ENCODE measurements around the gene KIF11. TPM values are rescaled to one million over a fixed set of nuclear protein-coding genes. Genes with fewer than 3 reads are reported as not detected.

Gene KIF11
- total RNA-seq, 2 experiments from 2014 or later, result 56.3 to 57.3 TPM

GRCh38 chr10:92697663-92698511, 105.0 kb downstream of the KIF11 start:
- Mint-ChIP-seq H3K36me3 (no peaks in the 10 kb centered on the region), H3K4me1 (ENCODE audit: low read depth) (peaks cover 19% of the 10 kb centered on the region), H3K4me3 (no peak overlapping the region), H3K27ac (no peak overlapping the region), H3K27me3 (peaks cover 72% of the 10 kb centered on the region), H3K9me3 (no peaks in the 10 kb centered on the region)
- ChIA-PET POLR2A (interaction anchor here (0.7 kb wide), 1 partner anchor 10 kb away, joined by 3 read pairs; no protein-coding TSS in a partner anchor), CTCF (interaction anchor here (0.7 to 2.0 kb wide), 3 partner anchors 10 to 145 kb away, joined by 3 to 5 read pairs (median 4); no protein-coding TSS in a partner anchor)
- no peak for DNase-seq
- intact Hi-C loops (cut with micrococcal nuclease), result loop anchor here (10.0 kb wide), 1 partner anchor 377 kb away; the partner anchor contains the start of gene CYP26A1

GRCh38 chr10:92699193-92699517, 106.2 kb downstream of the KIF11 start:
- intact Hi-C loops (cut with micrococcal nuclease), result loop anchor here (10.0 kb wide), 1 partner anchor 376 kb away; the partner anchor contains the start of gene CYP26A1
- POLR2A ChIA-PET, result no interaction called here
- Mint-ChIP-seq H3K27me3 (peaks cover 71% of the 10 kb centered on the region), H3K4me3 (peak overlapping the region; percentile 76), H3K4me1 (ENCODE audit: low read depth) (peaks cover 19% of the 10 kb centered on the region), H3K9me3 (no peaks in the 10 kb centered on the region), H3K36me3 (no peaks in the 10 kb centered on the region), H3K27ac (no peak overlapping the region)
- no peak for DNase-seq
- CTCF ChIA-PET, result interaction anchor here (0.5 to 2.0 kb wide), 3 partner anchors 12 to 144 kb away, joined by 3 to 5 read pairs (median 5); no protein-coding TSS in a partner anchor

- peak overlapping the region; percentile 76 for H3K4me3 Mint-ChIP-seq
- ChIA-PET CTCF (interaction anchor here (0.5 to 2.0 kb wide), 4 partner anchors 12 to 446 kb away, joined by 3 to 5 read pairs (median 4); no protein-coding TSS in a partner anchor), POLR2A (no interaction called here)
- intact Hi-C loops (cut with micrococcal nuclease), result loop anchor here (10.0 kb wide), 1 partner anchor 375 kb away; the partner anchor contains the start of gene CYP26A1
- no peak overlapping the region for H3K27ac Mint-ChIP-seq
- peak; percentile 51 for DNase-seq
- H3K27me3 Mint-ChIP-seq, result peaks cover 68% of the 10 kb centered on the region
- peaks cover 19% of the 10 kb centered on the region for H3K4me1 Mint-ChIP-seq (ENCODE audit: low read depth)
- no peaks in the 10 kb centered on the region for H3K9me3 Mint-ChIP-seq
- no peaks in the 10 kb centered on the region for H3K36me3 Mint-ChIP-seq
Measured at GRCh38 chr10:92699518-92700381, 106.8 kb downstream of the KIF11 start.

- intact Hi-C loops (cut with micrococcal nuclease), result no loop called here
- no peaks in the 10 kb centered on the region for H3K9me3 Mint-ChIP-seq
- ChIA-PET CTCF (interaction anchor here (0.6 kb wide), 1 partner anchor 443 kb away, joined by 4 read pairs; no protein-coding TSS in a partner anchor), POLR2A (no interaction called here)
- no peaks in the 10 kb centered on the region for H3K36me3 Mint-ChIP-seq
- H3K27me3 Mint-ChIP-seq, result peaks cover 56% of the 10 kb centered on the region
- no peak overlapping the region for H3K4me3 Mint-ChIP-seq
- no peak for DNase-seq
- no peak overlapping the region for H3K27ac Mint-ChIP-seq
- H3K4me1 Mint-ChIP-seq (ENCODE audit: low read depth), result peaks cover 19% of the 10 kb centered on the region
Measured at GRCh38 chr10:92702301-92702916, 109.5 kb downstream of the KIF11 start.

Other genes starting within 250 kb of the KIF11 start
- gene IDE, start 19.0 kb upstream of the KIF11 start, total RNA-seq, result 10 to 100 TPM; 32.3 to 40.1 TPM
- under 1 TPM; 0.31 to 0.55 TPM for gene HHEX, start 96.8 kb downstream of the KIF11 start, total RNA-seq